Right lobe of liver (tissue), 6 donors: ENCODE measurements around the gene HSPG2. TPM values are rescaled to one million over a fixed set of nuclear protein-coding genes. Genes with fewer than 3 reads are reported as not detected.

Experiments used
- ATAC-seq, 4 donors: fragments of 200-7000 bp; cut with Tn5 transposase; one replicate each; pipeline ENCODE4 v1.9.1; 2020; ENCODE audit warnings: mild to moderate bottlenecking in 4 of 4, moderate library complexity in 4 of 4
- DNase-seq, 3 donors: peaks; one replicate each; pipeline ENCODE4 v3.0.0-alpha.2; 2020
- H3K27ac ChIP-seq, 3 donors: fragments of 200-600 bp; one replicate each; pipeline ENCODE4 v1.8.0; 2022
- H3K27me3 ChIP-seq, 2 donors: fragments of 200-600 bp; one replicate each; pipeline ENCODE4 v1.8.0; 2022
- H3K36me3 ChIP-seq, 4 donors: fragments of 200-600 bp; sonication (generic) in 1 of 4; one replicate each; pipeline versions ENCODE4 v1.5.1 to v1.8.0; 2017 to 2022; ENCODE audit warnings: control low read depth in 1 of 4
- H3K4me1 ChIP-seq, 4 donors: fragments of 200-600 bp; sonication (generic) in 1 of 4; one replicate each; pipeline versions ENCODE4 v1.5.1 to v1.8.0; 2017 to 2022; ENCODE audit warnings: control low read depth in 1 of 4
- H3K4me3 ChIP-seq, 3 donors: fragments of 200-600 bp; one replicate each; pipeline ENCODE4 v1.8.0; 2022
- H3K9me3 ChIP-seq, 4 donors: fragments of 200-600 bp; sonication (generic) in 1 of 4; one replicate each; pipeline versions ENCODE4 v1.5.1 to v1.8.0; 2017 to 2022; ENCODE audit warnings: control low read depth in 1 of 4
- POLR2A ChIP-seq: fragments of 450-650 bp; IDR thresholded peaks from one replicate; pipeline ENCODE4 v1.6.1; 2017; ENCODE audit warnings: antibody characterized with exemption, mild to moderate bottlenecking
- WGBS: methylation state at CpG from one replicate; pipeline ENCODE4 v1.1.6; 2018; ENCODE audit warnings: low coverage, low lambda C conversion rate; ENCODE audit not compliant: insufficient coverage; ENCODE audit errors: missing lambda C conversion rate; 5-methylcytosine and 5-hydroxymethylcytosine counted together
- intact Hi-C, 2 donors: fragments of 100-400 bp; cut with DNase I; formaldehyde crosslinking; loops; one replicate each; pipeline versions ENCODE4 v1.11.2 to v1.14.1; 2022
- total RNA-seq, 6 experiments: library from RNA; depleted of rRNA in 2 of 6; stranded (reverse); fragments of >200 nt in 2 of 6; fragmentation: NEBNext Ultra II Directional in 3 of 6; extraction: Animal tissue kit (Norgen Biotek cat#: 25700) in 3 of 6; gene quantifications; one replicate each; pipeline versions ENCODE4 v1.1.0 to v1.2.4, GENCODE V29; 2016 to 2023
- TF ChIP-seq, protein P1 (sequence below), 4 donors: fragments of 200-600 bp in 3 of 4; fragments of 450-650 bp in 1 of 4; IDR thresholded peaks; one replicate each; pipeline versions ENCODE4 v1.5.1 to v1.8.0; 2016 to 2022; ENCODE audit warnings: antibody characterized with exemption in 4 of 4, mild to moderate bottlenecking in 2 of 4
- donor health status: DM: no; HTN: yes; CAD: no.
- donor health status: DM: no; HTN: no; CAD: no.
- donor health status: DM: no; HTN: no; CAD: no.
- donor health status: DM: no; HTN: yes; CAD: no.
- donor health status: DM: no; HTN: yes; CAD: no.

Gene HSPG2
- total RNA-seq, 6 experiments from 2014 or later, result 31.3 to 90.9 (median 43.7) TPM

DNA sequence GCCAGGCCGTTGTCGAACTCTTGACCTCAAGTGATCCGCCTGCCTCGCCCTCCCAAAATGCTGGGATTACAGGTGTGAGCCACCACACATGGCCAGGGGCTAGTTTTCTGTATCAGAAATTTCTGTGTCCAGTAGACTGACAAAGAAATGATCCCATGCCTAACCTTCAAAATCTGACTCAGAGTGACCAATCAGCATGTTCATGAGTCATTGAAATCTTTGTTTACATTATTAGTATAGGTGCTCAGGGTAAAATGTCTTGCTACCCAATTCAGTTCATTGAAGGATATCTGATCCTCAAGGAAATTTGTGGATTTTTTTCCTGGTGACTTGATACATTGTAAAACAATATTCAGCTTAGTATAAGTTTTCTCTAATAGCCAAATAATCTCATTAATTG is 136.0 kb downstream of the HSPG2 start:
- no peak for TF ChIP-seq POLR2A
- TF ChIP-seq, protein P1, sequence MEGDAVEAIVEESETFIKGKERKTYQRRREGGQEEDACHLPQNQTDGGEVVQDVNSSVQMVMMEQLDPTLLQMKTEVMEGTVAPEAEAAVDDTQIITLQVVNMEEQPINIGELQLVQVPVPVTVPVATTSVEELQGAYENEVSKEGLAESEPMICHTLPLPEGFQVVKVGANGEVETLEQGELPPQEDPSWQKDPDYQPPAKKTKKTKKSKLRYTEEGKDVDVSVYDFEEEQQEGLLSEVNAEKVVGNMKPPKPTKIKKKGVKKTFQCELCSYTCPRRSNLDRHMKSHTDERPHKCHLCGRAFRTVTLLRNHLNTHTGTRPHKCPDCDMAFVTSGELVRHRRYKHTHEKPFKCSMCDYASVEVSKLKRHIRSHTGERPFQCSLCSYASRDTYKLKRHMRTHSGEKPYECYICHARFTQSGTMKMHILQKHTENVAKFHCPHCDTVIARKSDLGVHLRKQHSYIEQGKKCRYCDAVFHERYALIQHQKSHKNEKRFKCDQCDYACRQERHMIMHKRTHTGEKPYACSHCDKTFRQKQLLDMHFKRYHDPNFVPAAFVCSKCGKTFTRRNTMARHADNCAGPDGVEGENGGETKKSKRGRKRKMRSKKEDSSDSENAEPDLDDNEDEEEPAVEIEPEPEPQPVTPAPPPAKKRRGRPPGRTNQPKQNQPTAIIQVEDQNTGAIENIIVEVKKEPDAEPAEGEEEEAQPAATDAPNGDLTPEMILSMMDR (IDR thresholded peaks at IDR 0.05), result no peak
- WGBS, result 90% methylated on average over 4 of the region's 4 CpGs
- Histone ChIP-seq H3K4me1 (no peaks in the 10 kb centered on the region), H3K4me3 (no peak overlapping the region), H3K27ac (no peak overlapping the region), H3K27me3 (no peaks in the 10 kb centered on the region), H3K36me3 (no peaks in the 10 kb centered on the region), H3K9me3 (no peaks in the 10 kb centered on the region)
- no peak for DNase-seq
- intact Hi-C loops, result no loop called here
- ATAC-seq, result no peak

DNA sequence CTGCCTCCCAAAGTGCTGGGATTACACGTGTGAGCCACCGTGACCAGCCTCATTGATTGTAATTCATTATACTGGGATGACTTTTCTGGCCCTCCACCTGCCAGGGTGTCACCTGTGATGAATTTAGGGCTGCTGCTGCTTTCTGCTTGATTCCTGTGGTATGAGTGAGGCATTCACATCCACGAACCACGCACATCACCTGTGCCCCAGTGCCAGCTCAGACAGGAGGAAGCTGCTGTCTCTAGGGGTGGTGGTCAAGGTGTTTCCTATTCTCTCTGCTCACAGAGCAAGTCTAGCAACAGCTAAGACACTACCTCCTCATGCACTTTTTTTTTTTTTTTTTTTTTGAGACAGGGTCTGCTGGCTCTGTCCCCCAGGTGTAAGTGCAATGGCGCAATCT is 137.4 kb downstream of the HSPG2 start:
- Histone ChIP-seq H3K27me3 (no peaks in the 10 kb centered on the region), H3K9me3 (peaks cover 0 to 5% (median 0%) of the 10 kb centered on the region in 4 donors), H3K36me3 (no peaks in the 10 kb centered on the region), H3K4me3 (no peak overlapping the region), H3K27ac (no peak overlapping the region), H3K4me1 (no peaks in the 10 kb centered on the region)
- DNase-seq, result no peak
- TF ChIP-seq, protein P1 (IDR thresholded peaks at IDR 0.05), result no peak
- no peak for TF ChIP-seq POLR2A
- WGBS, result 74% methylated on average over 5 of the region's 5 CpGs
- intact Hi-C loops, result no loop called here
- no peak for ATAC-seq

DNA sequence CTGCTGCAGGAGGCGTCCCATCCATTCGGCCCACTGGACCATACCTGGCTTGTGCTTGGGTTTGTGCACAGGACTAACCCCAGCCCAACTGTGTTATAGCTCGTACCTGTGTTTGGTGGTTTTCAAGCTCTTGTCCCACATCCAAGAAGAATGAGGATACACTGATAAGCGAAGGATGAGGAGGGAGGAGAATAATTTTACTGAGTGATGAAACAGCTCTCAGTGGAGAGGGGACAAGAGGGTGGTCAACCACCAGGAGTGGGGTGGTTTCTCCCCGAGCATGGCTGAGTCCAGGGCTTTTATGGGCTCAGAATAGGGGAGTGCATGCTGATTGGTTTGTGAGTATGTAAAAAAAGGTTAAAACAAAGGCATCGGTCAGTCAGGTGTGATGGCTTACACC is 142.0 kb downstream of the HSPG2 start:
- no peak for TF ChIP-seq POLR2A
- TF ChIP-seq, protein P1 (IDR thresholded peaks at IDR 0.05), result no peak
- Histone ChIP-seq H3K36me3 (no peaks in the 10 kb centered on the region), H3K27ac (no peak overlapping the region), H3K9me3 (peaks cover 0 to 5% (median 0%) of the 10 kb centered on the region in 4 donors), H3K27me3 (no peaks in the 10 kb centered on the region), H3K4me3 (no peak overlapping the region), H3K4me1 (no peaks in the 10 kb centered on the region)
- DNase-seq (no peak), ATAC-seq (no peak)
- intact Hi-C loops, result no loop called here
- WGBS, result 80% methylated on average over 4 of the region's 6 CpGs

DNA sequence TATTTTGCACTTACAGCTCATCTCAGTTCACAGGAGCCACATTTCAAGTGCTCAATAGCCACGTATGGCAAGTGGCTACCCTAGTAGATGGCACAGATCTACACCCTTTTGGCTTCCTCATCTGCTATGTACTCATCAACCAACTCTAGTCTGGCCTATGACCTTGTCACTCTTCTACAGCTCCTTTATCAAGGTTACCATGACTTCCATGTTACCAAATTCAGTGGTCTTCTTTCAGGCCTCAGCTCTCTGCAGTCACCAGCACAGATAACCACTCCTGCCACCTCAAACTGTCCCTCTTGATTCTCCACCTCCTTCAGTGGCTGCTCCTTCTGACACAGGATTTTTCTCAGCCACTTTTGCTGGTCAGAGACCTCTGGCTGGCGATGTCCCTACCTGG is 142.5 kb downstream of the HSPG2 start:
- Histone ChIP-seq H3K27ac (no peak overlapping the region), H3K27me3 (no peaks in the 10 kb centered on the region), H3K4me3 (no peak overlapping the region), H3K9me3 (peaks cover 0 to 5% (median 0%) of the 10 kb centered on the region in 4 donors), H3K36me3 (no peaks in the 10 kb centered on the region), H3K4me1 (no peaks in the 10 kb centered on the region)
- DNase-seq (no peak), ATAC-seq (no peak)
- intact Hi-C loops, result no loop called here
- TF ChIP-seq POLR2A, result no peak
- TF ChIP-seq, protein P1 (IDR thresholded peaks at IDR 0.05), result no peak
- WGBS, result 91% methylated on average over 1 of the region's 2 CpGs

DNA sequence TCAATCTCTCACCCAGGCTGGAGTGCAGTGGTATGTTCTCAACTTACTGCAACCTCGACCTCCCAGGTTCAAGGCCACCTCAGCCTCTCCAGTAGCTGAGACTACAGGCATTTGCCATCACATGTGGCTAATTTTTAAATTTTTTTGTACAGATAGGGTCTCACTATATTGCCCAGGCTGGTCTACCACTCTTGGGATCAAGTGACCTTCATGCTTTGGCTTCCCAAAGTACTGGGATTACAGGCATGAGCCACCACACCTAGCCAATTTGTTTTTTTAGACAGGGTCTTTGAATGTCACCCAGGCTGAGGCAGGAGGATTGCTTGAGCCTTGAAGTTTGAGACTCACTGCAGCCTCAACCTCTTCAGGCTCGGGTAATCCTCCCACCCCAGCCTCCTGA is 144.0 kb downstream of the HSPG2 start:
- TF ChIP-seq POLR2A, result no peak
- TF ChIP-seq, protein P1 (IDR thresholded peaks at IDR 0.05), result no peak
- Histone ChIP-seq H3K4me1 (no peaks in the 10 kb centered on the region), H3K36me3 (no peaks in the 10 kb centered on the region), H3K27ac (no peak overlapping the region), H3K4me3 (no peak overlapping the region), H3K9me3 (peaks cover 0 to 5% (median 0%) of the 10 kb centered on the region in 4 donors), H3K27me3 (no peaks in the 10 kb centered on the region)
- WGBS, result 77% methylated on average over 2 of the region's 2 CpGs
- DNase-seq, result no peak
- no peak for ATAC-seq
- intact Hi-C loops, result no loop called here
